ENCODE measurements around the gene LRRC43.

The LRRC43 gene

DNA sequence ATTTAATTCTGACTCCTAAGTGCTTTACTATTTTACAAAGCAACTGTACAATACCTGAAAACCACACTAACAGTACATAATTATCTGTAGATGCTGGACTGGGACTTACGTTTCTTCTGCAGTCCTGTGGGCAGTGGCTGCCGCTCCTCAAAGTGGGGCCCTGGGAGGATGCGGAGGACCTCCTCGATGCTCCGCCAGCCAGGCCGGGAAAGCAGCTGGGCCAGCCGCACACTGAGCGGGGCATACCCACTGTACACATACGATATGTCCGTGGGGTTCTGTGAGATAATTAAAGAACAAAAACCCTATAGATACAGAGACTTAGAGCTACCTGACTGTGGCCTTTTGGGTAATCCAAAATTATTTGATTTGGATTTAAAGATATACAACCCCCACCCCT lies 49.8 kb downstream of the LRRC43 start:
- no peaks in the 10 kb centered on the region for H3K27me3 ChIP-seq (replicated peaks; ENCODE audit: control insufficient read depth, insufficient read depth, low read length)
- peaks cover 6% of the 10 kb centered on the region for H3K36me3 ChIP-seq (ENCODE audit: control insufficient read depth, insufficient read depth, low read length)
- no peak overlapping the region for H3K4me3 ChIP-seq (replicated peaks; ENCODE audit: low read depth, low read length)
- no peak for DNase-seq (ENCODE audit: extremely low read depth, insufficient read length)
- TF ChIP-seq, protein P1, sequence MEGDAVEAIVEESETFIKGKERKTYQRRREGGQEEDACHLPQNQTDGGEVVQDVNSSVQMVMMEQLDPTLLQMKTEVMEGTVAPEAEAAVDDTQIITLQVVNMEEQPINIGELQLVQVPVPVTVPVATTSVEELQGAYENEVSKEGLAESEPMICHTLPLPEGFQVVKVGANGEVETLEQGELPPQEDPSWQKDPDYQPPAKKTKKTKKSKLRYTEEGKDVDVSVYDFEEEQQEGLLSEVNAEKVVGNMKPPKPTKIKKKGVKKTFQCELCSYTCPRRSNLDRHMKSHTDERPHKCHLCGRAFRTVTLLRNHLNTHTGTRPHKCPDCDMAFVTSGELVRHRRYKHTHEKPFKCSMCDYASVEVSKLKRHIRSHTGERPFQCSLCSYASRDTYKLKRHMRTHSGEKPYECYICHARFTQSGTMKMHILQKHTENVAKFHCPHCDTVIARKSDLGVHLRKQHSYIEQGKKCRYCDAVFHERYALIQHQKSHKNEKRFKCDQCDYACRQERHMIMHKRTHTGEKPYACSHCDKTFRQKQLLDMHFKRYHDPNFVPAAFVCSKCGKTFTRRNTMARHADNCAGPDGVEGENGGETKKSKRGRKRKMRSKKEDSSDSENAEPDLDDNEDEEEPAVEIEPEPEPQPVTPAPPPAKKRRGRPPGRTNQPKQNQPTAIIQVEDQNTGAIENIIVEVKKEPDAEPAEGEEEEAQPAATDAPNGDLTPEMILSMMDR (IDR thresholded peaks at IDR 0.05; ENCODE audit: insufficient read depth, low read length, poor library complexity, severe bottlenecking): no peak

DNA sequence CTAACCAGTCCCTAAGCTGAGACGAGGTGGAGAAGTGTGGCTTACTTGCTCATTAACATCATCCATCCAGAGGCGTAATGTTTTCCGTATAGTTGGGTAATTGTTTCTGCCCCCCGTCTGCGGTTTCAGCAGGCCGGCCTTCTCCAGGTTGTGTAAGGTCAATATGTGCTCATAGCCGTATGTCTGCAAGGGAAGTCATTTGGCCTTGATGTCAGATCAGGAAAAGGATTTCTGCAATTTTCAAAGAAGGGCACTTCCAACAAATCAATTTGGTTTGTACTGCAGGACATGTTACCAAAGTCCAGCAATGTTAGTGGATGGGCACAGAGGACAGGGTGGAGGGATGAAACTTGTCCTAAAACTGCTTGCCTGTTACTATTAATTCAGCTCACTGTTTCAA lies 52.8 kb downstream of the LRRC43 start:
- no peak overlapping the region for H3K4me3 ChIP-seq (replicated peaks; ENCODE audit: low read depth, low read length)
- H3K36me3 ChIP-seq (ENCODE audit: control insufficient read depth, insufficient read depth, low read length): peaks cover 4% of the 10 kb centered on the region
- TF ChIP-seq, protein P1 (IDR thresholded peaks at IDR 0.05; ENCODE audit: insufficient read depth, low read length, poor library complexity, severe bottlenecking): no peak
- no peaks in the 10 kb centered on the region for H3K27me3 ChIP-seq (replicated peaks; ENCODE audit: control insufficient read depth, insufficient read depth, low read length)
- DNase-seq (ENCODE audit: extremely low read depth, insufficient read length): no peak

DNA sequence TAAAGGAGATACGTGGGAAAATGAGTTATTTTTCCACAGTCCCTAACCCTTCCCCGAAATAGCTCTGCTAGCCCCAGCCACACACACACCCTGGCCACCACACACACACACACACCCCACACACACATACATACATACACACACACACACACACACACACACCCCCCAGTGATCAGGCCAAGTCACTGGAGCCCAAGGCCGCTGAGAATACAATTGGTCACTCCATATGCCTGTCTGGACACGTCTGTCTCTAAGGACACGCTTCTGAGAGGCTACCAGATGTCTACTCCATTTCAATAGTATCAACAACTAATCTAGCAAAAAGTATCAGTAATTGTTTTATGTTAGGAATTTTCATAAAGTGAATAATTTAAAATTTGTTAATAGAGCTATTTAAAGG lies 55.9 kb downstream of the LRRC43 start:
- no peaks in the 10 kb centered on the region for H3K27me3 ChIP-seq (replicated peaks; ENCODE audit: control insufficient read depth, insufficient read depth, low read length)
- DNase-seq (ENCODE audit: extremely low read depth, insufficient read length): no peak
- H3K36me3 ChIP-seq (ENCODE audit: control insufficient read depth, insufficient read depth, low read length): peaks cover 5% of the 10 kb centered on the region
- TF ChIP-seq, protein P1 (IDR thresholded peaks at IDR 0.05; ENCODE audit: insufficient read depth, low read length, poor library complexity, severe bottlenecking): no peak
- H3K4me3 ChIP-seq (replicated peaks; ENCODE audit: low read depth, low read length): no peak overlapping the region

DNA sequence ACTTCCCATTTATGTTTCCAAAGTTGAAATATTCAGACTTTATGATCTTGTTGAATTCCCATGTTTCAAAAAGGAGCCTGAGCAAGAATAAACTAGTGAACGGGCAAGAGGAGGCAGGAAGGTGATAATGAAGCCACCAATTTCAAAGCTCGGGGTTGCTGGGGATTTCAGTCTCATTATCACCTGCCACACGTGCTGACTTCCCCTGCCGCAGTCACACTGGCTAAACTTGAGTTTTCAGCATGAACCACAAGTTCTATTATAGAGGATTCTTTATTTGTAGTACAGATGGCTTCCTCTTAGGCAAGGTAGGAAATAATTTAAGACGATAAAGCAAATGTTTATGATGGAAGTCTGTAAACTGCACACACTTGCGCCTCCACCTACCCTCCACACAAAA lies 61.0 kb downstream of the LRRC43 start:
- Histone ChIP-seq H3K36me3 (ENCODE audit: control insufficient read depth, insufficient read depth, low read length) (peaks cover 5% of the 10 kb centered on the region; the same call in 1 of the 2 replicates), H3K27me3 (replicated peaks; ENCODE audit: control insufficient read depth, insufficient read depth, low read length) (no peaks in the 10 kb centered on the region), H3K4me3 (replicated peaks; ENCODE audit: low read depth, low read length) (no peak overlapping the region)
- DNase-seq (ENCODE audit: extremely low read depth, insufficient read length): no peak
- TF ChIP-seq, protein P1 (IDR thresholded peaks at IDR 0.05; ENCODE audit: insufficient read depth, low read length, poor library complexity, severe bottlenecking): no peak

DNA sequence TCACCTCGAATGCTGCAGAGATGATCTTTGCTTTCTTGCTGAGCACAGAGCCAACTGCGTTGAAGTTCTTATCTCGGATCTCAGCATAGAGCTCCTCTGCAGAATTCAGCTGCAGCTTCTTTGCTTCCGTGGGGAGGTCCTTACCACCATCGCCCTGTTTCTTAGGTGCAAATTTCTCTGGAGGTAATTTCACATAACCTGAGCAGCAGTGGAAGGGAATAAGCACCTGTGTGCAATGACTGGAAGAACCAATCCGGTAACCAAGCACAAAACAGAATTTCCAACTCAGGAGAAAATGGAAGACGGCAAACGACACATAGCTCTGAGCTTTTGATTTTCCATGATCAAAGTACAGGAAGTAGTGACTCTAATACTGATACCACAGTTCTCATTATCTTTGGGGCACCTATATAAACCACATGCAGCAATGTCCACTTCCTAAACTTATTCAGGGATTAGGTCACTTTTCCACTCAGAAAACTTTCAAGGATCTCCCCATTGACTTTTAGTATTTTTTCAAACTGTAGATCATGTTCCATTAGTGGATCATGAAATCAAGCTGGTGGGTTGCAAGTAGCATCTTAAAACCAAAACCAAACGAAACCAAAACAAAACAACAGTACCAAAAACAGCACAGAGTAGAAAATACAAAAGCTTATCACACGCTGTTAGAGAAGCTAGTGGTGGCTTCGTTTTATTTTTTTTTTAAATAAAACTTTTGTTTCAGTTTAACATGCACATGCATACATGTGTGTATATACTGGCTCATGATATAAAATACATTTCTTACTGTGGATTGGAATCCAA lies 61.8 kb downstream of the LRRC43 start:
- H3K36me3 ChIP-seq (ENCODE audit: control insufficient read depth, insufficient read depth, low read length): peaks cover 6% of the 10 kb centered on the region; the same call in 1 of the 2 replicates
- TF ChIP-seq, protein P1 (IDR thresholded peaks at IDR 0.05; ENCODE audit: insufficient read depth, low read length, poor library complexity, severe bottlenecking): no peak
- no peak for DNase-seq (ENCODE audit: extremely low read depth, insufficient read length)
- no peak overlapping the region for H3K4me3 ChIP-seq (replicated peaks; ENCODE audit: low read depth, low read length)
- no peaks in the 10 kb centered on the region for H3K27me3 ChIP-seq (replicated peaks; ENCODE audit: control insufficient read depth, insufficient read depth, low read length)

Data from GM06990 (cell line).